PC-9 (cell line): ENCODE measurements around the gene PLIN1. TPM values are rescaled to one million over a fixed set of nuclear protein-coding genes. Genes with fewer than 3 reads are reported as not detected.

Experiments
- BruUV-seq: library from RNA; stranded (reverse); fragments of 400-500 nt; replicated peaks from 2 replicates; lab custom pipeline; 2021; lab: Mats Ljungman, UMichigan
- CTCF ChIA-PET: fragments of 300-600 bp; sonication (Branson Sonifier 250); formaldehyde crosslinking; loops from one replicate; lab custom pipeline; 2022; ENCODE audit warnings: antibody characterized with exemption; lab: Charles Lee
- POLR2A ChIA-PET: fragments of 300-600 bp; sonication (Branson Sonifier 250); formaldehyde crosslinking; loops from one replicate; lab custom pipeline; 2022; ENCODE audit warnings: antibody characterized with exemption; ENCODE audit not compliant: unreplicated experiment; lab: Charles Lee
- DNase-seq, 2 experiments: peaks; one replicate each; pipeline versions ENCODE4 v3.0.0 to v3.0.0-alpha.2; 2015 to 2022; ENCODE audit warnings: mixed read lengths in 1 of 2
- H2AFZ ChIP-seq: fragments of 200-600 bp; sonication (generic); 2 replicates; pipeline ENCODE4 v1.8.1; 2017; ENCODE audit warnings: antibody characterized with exemption
- H3F3A ChIP-seq: fragments of 200-600 bp; sonication (generic); 2 replicates; pipeline ENCODE4 v1.8.1; 2017; ENCODE audit warnings: antibody characterized with exemption, mild to moderate bottlenecking, low read depth; ENCODE audit not compliant: insufficient read depth
- H3K27ac ChIP-seq: fragments of 200-600 bp; sonication (generic); 2 replicates; pipeline ENCODE4 v1.6.1; 2016; ENCODE audit warnings: mixed run types
- H3K27me3 ChIP-seq: fragments of 200-600 bp; sonication (generic); 2 replicates; pipeline ENCODE4 v1.6.1; 2016; ENCODE audit warnings: low read depth, mixed run types; ENCODE audit not compliant: insufficient read depth
- H3K36me3 ChIP-seq: fragments of 200-600 bp; sonication (generic); 2 replicates; pipeline ENCODE4 v1.6.1; 2016; ENCODE audit warnings: low read depth, mixed run types
- H3K4me1 ChIP-seq: fragments of 200-600 bp; sonication (generic); replicated peaks from 2 replicates; pipeline ENCODE4 v1.6.1; 2016; ENCODE audit warnings: mixed run types; ENCODE audit not compliant: insufficient read depth
- H3K4me2 ChIP-seq: fragments of 200-600 bp; sonication (generic); 2 replicates; pipeline ENCODE4 v1.6.1; 2017; ENCODE audit warnings: mixed run types
- H3K4me3 ChIP-seq: fragments of 200-600 bp; sonication (generic); 2 replicates; pipeline ENCODE4 v1.6.1; 2016; ENCODE audit warnings: mixed run types
- H3K79me2 ChIP-seq: fragments of 200-600 bp; sonication (generic); 2 replicates; pipeline ENCODE4 v1.6.1; 2017; ENCODE audit warnings: low read depth, mixed run types
- H3K9me2 ChIP-seq: fragments of 200-600 bp; sonication (generic); 2 replicates; pipeline ENCODE4 v1.8.1; 2017; ENCODE audit warnings: mild to moderate bottlenecking; ENCODE audit not compliant: insufficient read depth
- H3K9me3 ChIP-seq: fragments of 200-600 bp; sonication (generic); 2 replicates; pipeline ENCODE4 v1.8.1; 2016; ENCODE audit warnings: low read depth; ENCODE audit not compliant: insufficient read depth
- H4K20me1 ChIP-seq: fragments of 200-600 bp; sonication (generic); 2 replicates; pipeline ENCODE4 v1.8.1; 2017; ENCODE audit not compliant: insufficient read depth
- EZH2 ChIP-seq: fragments of 200-600 bp; sonication (generic); IDR thresholded peaks from 2 replicates; pipeline ENCODE4 v1.8.0; 2017; ENCODE audit warnings: antibody characterized with exemption, low read depth
- intact Hi-C: fragments of 100-400 bp; cut with micrococcal nuclease; formaldehyde crosslinking; loops from one replicate; pipeline ENCODE4 v1.10.0; 2022; ENCODE audit not compliant: unreplicated experiment
- total RNA-seq: library from RNA; stranded (reverse); gene quantifications from 2 replicates; pipeline ENCODE4 v1.2.3, GENCODE V29; 2021
- TF ChIP-seq, protein P1 (sequence below): fragments of 200-600 bp; sonication (generic); conservative IDR thresholded peaks from 2 replicates; pipeline ENCODE4 v1.6.1; 2017; ENCODE audit warnings: mixed run types, antibody characterized with exemption, mild to moderate bottlenecking, moderate library complexity

PLIN1 gene
- total RNA-seq, 1 experiment from 2014 or later, result 1.0 TPM

DNA sequence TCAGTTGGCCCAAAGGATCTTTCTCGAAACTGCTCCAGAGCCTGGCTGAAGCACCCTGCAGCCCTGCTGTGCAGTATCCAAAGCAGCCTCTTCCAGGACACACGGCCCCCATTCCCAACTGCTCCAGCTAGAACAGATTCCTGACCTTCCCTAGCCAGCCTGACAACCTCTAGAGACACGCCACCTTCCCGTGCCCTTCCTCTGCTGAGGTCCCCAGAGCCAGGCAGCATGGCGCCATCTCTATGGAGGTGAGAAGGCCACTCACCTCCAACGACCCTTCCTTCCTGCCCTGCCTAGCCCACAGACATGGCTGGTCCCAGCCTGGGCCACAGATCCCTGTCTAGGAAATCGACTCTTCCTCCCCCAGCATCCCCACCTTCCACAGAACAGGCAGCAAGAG is 27.0 kb downstream of the PLIN1 start:
- ChIA-PET CTCF (no interaction called here), POLR2A (no interaction called here)
- Histone ChIP-seq H3K4me2 (no peak overlapping the region), H3K9me3 (no peaks in the 10 kb centered on the region), H3K27ac (no peak overlapping the region), H3K4me1 (peaks cover 9% of the 10 kb centered on the region), H3K27me3 (no peaks in the 10 kb centered on the region), H3K36me3 (peaks cover 13% of the 10 kb centered on the region; the same call in 1 of the 2 replicates), H3K4me3 (no peak overlapping the region), H3K79me2 (peaks cover 16% of the 10 kb centered on the region), H4K20me1 (no peaks in the 10 kb centered on the region), H3F3A (peaks cover 36% of the 10 kb centered on the region), H2AFZ (no peak overlapping the region), H3K9me2 (no peaks in the 10 kb centered on the region)
- TF ChIP-seq, protein P1, sequence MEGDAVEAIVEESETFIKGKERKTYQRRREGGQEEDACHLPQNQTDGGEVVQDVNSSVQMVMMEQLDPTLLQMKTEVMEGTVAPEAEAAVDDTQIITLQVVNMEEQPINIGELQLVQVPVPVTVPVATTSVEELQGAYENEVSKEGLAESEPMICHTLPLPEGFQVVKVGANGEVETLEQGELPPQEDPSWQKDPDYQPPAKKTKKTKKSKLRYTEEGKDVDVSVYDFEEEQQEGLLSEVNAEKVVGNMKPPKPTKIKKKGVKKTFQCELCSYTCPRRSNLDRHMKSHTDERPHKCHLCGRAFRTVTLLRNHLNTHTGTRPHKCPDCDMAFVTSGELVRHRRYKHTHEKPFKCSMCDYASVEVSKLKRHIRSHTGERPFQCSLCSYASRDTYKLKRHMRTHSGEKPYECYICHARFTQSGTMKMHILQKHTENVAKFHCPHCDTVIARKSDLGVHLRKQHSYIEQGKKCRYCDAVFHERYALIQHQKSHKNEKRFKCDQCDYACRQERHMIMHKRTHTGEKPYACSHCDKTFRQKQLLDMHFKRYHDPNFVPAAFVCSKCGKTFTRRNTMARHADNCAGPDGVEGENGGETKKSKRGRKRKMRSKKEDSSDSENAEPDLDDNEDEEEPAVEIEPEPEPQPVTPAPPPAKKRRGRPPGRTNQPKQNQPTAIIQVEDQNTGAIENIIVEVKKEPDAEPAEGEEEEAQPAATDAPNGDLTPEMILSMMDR, result no peak
- no peak for TF ChIP-seq EZH2
- no peak for DNase-seq
- no TSS peak for BruUV-seq
- intact Hi-C loops, result no loop called here

DNA sequence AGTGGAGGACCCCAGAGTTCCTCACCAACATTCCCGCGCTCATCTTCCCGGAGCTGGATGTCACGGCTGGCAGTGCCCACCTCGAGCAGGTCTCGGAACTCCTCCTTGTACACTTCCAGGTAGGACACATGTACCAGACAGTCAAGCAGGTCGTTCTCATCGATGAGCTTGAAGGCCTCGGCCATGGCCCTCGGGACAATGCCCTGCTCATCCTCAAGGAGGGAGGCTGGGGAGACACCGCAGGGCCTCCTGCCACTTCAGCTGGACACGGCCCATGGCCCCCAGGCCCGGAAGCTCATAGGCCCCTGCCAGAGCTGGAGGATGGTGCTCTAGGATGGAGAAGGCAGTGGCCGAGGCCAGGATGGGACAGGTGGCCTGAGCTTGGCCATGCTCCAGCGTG is 29.5 kb downstream of the PLIN1 start:
- intact Hi-C loops, result no loop called here

DNA sequence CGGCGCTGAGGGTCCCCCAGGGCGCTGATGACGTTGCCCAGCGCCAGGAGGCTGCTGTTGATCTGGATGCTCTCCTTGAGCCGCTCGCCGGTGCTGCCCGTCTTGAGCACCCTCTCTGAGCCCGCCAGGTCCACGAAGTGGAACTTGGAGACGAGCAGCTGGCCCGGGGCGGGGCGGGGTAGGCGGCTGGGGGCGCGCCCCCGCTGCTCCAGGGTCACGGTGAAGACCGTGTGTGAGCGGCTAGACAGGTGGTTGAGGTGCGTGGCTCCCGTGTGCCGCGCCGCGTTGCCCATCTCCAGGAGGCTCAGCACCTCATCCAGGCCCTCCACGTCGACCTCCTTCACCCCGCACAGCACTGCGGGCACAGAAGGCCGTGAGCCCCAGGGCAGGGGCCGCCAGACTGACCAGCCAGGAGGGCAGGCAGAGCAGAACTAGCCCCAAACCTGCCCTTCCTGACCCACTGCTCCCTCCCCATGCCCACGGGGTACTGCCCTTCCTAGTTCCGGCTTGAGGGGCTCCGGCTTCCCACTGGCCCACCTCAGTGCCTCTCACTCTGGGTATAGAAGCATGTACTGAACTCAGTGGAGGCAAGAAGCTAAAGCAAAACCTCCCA is 30.0 kb downstream of the PLIN1 start:
- no TSS peak for BruUV-seq
- peaks cover 9% of the 10 kb centered on the region for H3K4me1 ChIP-seq
- H4K20me1 ChIP-seq, result no peaks in the 10 kb centered on the region
- H3K36me3 ChIP-seq, result peaks cover 13% of the 10 kb centered on the region; the same call in 1 of the 2 replicates
- DNase-seq, result no peak
- intact Hi-C loops, result no loop called here
- no peak overlapping the region for H3K4me2 ChIP-seq
- no peak for TF ChIP-seq EZH2
- H3K79me2 ChIP-seq, result peaks cover 16% of the 10 kb centered on the region
- H3K27me3 ChIP-seq, result no peaks in the 10 kb centered on the region
- H3K9me3 ChIP-seq, result no peaks in the 10 kb centered on the region
- no peak overlapping the region for H3K27ac ChIP-seq
- H3K4me3 ChIP-seq, result no peak overlapping the region
- no peak overlapping the region for H2AFZ ChIP-seq
- POLR2A ChIA-PET, result no interaction called here
- H3F3A ChIP-seq, result 0 out of 2 replicates have a peak, but pooled peaks cover 10% of the 10 kb centered on the region
- CTCF ChIA-PET, result interaction anchor here (0.6 kb wide), 1 partner anchor 34 kb away, joined by 3 read pairs; no protein-coding TSS in a partner anchor
- no peaks in the 10 kb centered on the region for H3K9me2 ChIP-seq

More for the DNA sequence above, 29.5 kb downstream of the PLIN1 start:
- H3K4me3 ChIP-seq, result no peak overlapping the region
- no peak overlapping the region for H3K27ac ChIP-seq
- CTCF ChIA-PET, result no interaction called here
- no peaks in the 10 kb centered on the region for H3K27me3 ChIP-seq
- DNase-seq, result no peak
- H3K36me3 ChIP-seq, result peaks cover 13% of the 10 kb centered on the region; the same call in 1 of the 2 replicates
- peaks cover 9% of the 10 kb centered on the region for H3K4me1 ChIP-seq
- BruUV-seq, result no TSS peak
- no peak overlapping the region for H2AFZ ChIP-seq
- H3F3A ChIP-seq, result peaks cover 14% of the 10 kb centered on the region; the same call in 1 of the 2 replicates
- H3K9me3 ChIP-seq, result no peaks in the 10 kb centered on the region
- TF ChIP-seq EZH2, result no peak
- H3K9me2 ChIP-seq, result no peaks in the 10 kb centered on the region
- peaks cover 16% of the 10 kb centered on the region for H3K79me2 ChIP-seq
- no peaks in the 10 kb centered on the region for H4K20me1 ChIP-seq
- no peak overlapping the region for H3K4me2 ChIP-seq
- POLR2A ChIA-PET, result no interaction called here

DNA sequence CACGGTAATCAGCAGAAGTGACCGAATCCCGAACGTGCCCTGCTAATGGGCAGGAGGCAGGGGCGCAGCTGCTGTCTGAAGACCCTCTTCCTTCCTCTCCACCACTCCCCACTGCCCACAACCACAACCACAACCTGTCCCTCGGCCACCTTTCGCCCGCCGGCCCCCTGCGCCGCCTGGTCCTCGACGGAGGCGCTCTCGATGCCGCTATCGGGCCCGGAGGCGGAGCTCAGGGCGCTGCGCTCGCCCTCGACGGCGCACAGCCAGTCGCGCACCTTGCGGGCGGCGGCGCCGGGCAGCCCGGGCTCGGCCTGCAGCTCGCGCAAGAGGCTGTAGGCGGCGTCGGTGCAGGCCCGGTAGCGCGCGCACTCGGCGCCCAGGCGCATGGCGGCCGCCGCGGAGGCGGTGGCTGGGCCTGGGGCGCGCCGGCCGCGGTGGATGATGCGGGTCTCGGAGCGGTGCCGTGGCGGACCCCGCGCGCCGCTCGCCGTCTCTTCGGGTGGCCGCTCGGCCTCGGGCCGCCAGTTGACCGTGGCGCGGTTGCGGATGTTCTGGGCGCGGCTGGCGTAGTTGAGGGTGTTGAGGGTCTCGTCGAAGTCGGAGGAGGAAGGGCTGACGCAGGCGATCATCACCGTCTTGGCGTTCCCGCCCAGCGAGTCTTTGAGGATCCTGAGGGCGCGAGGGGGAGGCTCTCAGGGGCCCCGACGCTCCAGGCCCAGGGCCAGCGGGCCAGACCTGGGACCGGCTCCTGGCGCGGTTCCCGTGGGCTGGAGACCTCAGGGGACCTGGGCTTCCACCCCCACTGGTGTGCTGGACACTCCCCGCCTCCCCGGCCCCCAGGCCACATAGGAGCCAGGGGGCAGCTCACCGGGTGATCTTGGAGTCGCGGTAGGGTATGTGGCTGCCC is 30.8 kb downstream of the PLIN1 start:
- H3K4me3 ChIP-seq, result no peak overlapping the region
- H3K9me3 ChIP-seq, result no peaks in the 10 kb centered on the region
- H3K36me3 ChIP-seq, result peaks cover 13% of the 10 kb centered on the region; the same call in 1 of the 2 replicates
- CTCF ChIA-PET, result no interaction called here
- no peak for DNase-seq
- H3F3A ChIP-seq, result 0 out of 2 replicates have a peak, but pooled peaks cover 7% of the 10 kb centered on the region
- H3K4me2 ChIP-seq, result no peak overlapping the region
- TF ChIP-seq, protein P1, result no peak
- no peak for TF ChIP-seq EZH2
- H3K4me1 ChIP-seq, result peaks cover 2% of the 10 kb centered on the region; the same call in 1 of the 2 replicates
- no TSS peak for BruUV-seq
- H3K9me2 ChIP-seq, result no peaks in the 10 kb centered on the region
- intact Hi-C loops, result no loop called here
- no peak overlapping the region for H3K27ac ChIP-seq
- no peak overlapping the region for H2AFZ ChIP-seq
- peaks cover 9% of the 10 kb centered on the region for H3K79me2 ChIP-seq
- no peaks in the 10 kb centered on the region for H4K20me1 ChIP-seq
- POLR2A ChIA-PET, result interaction anchor here (0.7 kb wide), 1 partner anchor 9 kb away, joined by 4 read pairs; no protein-coding TSS in a partner anchor
- no peaks in the 10 kb centered on the region for H3K27me3 ChIP-seq
